ENCODE measurements around the gene GREB1L.
"Not testable (repeated sequence)": the region's sequence is repeated elsewhere in the genome, so short reads cannot be mapped to it uniquely, and the experiment has no call there.

The GREB1L gene

GRCh38 chr18:21311980-21312379 is 69.9 kb downstream of the GREB1L start:
- not testable (repeated sequence) for ATAC-seq, H3K9me3 Mint-ChIP-seq, H3K4me1 Mint-ChIP-seq, H3K36me3 Mint-ChIP-seq, H3K4me3 Mint-ChIP-seq, H3K27ac Mint-ChIP-seq, H3K27me3 Mint-ChIP-seq

DNA sequence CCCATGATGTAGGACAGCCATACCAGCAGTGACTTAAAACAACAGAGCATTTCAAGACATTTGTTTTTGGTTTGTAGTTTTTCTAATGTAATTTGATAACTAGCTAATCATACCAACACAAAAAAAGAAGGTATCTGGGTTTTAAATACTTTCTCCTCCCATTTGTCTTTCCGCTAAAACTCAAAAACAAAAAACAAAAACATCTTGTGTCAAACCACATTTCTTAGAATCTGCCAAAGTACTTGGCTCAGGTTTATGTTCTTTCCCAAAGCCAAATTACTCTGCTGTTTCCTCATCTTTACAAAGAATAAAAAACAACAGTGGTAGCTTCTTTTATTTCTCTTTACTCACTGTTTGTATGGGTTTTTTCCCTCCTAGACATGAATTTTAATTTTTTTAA is 71.5 kb downstream of the GREB1L start:
- no peaks in the 10 kb centered on the region for H3K27me3 Mint-ChIP-seq
- H3K36me3 Mint-ChIP-seq: no peaks in the 10 kb centered on the region
- H3K9me3 Mint-ChIP-seq: no peaks in the 10 kb centered on the region
- no peak overlapping the region for H3K27ac Mint-ChIP-seq
- H3K4me3 Mint-ChIP-seq: no peak overlapping the region
- no peaks in the 10 kb centered on the region for H3K4me1 Mint-ChIP-seq
- ATAC-seq: no peak

- Mint-ChIP-seq H3K36me3 (no peaks in the 10 kb centered on the region), H3K9me3 (no peaks in the 10 kb centered on the region), H3K4me3 (no peak overlapping the region), H3K27me3 (no peaks in the 10 kb centered on the region), H3K27ac (no peak overlapping the region), H3K4me1 (no peaks in the 10 kb centered on the region)
- ATAC-seq: no peak
These were observed 72.7 kb downstream of the GREB1L start for GRCh38 chr18:21314724-21315123.

DNA sequence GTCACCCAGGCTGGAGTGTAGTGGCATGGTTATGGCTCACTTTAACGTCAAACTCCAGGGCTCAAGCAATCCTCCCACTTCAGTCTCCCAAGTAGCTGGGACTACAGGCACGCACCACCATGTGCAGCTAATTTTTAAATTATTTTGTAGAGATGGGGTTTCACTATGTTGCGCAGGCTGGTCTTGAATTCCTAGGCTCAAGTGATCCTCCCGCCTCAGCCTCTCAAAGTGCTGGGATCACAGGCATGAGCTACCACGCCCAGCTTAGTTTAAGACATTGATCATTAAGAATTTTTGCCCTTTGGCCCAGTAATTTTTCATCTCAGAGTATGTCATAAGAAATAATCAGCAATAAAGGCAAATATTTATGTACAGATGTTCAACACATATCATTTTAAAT is 73.1 kb downstream of the GREB1L start:
- not testable (repeated sequence) for ATAC-seq, H3K27ac Mint-ChIP-seq, H3K36me3 Mint-ChIP-seq, H3K4me3 Mint-ChIP-seq, H3K9me3 Mint-ChIP-seq, H3K4me1 Mint-ChIP-seq, H3K27me3 Mint-ChIP-seq

GRCh38 chr18:21315741-21316197 is 73.7 kb downstream of the GREB1L start:
- H3K9me3 Mint-ChIP-seq: no peaks in the 10 kb centered on the region
- H3K4me1 Mint-ChIP-seq: no peaks in the 10 kb centered on the region
- no peak for ATAC-seq
- H3K36me3 Mint-ChIP-seq: no peaks in the 10 kb centered on the region
- H3K27ac Mint-ChIP-seq: no peak overlapping the region
- H3K4me3 Mint-ChIP-seq: no peak overlapping the region
- peaks cover 6% of the 10 kb centered on the region for H3K27me3 Mint-ChIP-seq

GRCh38 chr18:21316296-21316695 is 74.3 kb downstream of the GREB1L start:
- H3K4me1 Mint-ChIP-seq: no peaks in the 10 kb centered on the region
- H3K9me3 Mint-ChIP-seq: no peaks in the 10 kb centered on the region
- peaks cover 7% of the 10 kb centered on the region for H3K27me3 Mint-ChIP-seq
- no peaks in the 10 kb centered on the region for H3K36me3 Mint-ChIP-seq
- no peak for ATAC-seq
- no peak overlapping the region for H3K27ac Mint-ChIP-seq
- no peak overlapping the region for H3K4me3 Mint-ChIP-seq

DNA sequence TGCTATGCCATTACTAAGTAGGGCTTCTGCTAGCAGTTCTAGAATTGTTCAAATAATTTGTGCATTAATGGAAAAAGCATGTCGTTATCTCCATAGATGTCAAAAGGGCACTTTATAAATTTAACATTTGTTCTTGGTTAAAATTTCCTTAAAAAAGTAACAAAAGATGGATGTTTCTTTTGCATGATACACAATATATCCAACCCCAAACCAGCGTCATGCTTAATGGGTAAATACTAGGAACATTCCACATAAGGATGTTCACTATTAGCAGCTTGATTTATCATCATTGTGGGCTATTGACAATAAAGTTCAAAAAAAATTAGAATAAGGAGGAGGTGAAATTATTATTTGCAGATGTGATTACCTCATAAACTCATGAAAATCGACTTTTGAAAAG is 79.7 kb downstream of the GREB1L start:
- no peaks in the 10 kb centered on the region for H3K4me1 Mint-ChIP-seq
- H3K36me3 Mint-ChIP-seq: no peaks in the 10 kb centered on the region
- H3K27ac Mint-ChIP-seq: no peak overlapping the region
- no peak for ATAC-seq
- peaks cover 7% of the 10 kb centered on the region for H3K27me3 Mint-ChIP-seq
- H3K9me3 Mint-ChIP-seq: no peaks in the 10 kb centered on the region
- no peak overlapping the region for H3K4me3 Mint-ChIP-seq

DNA sequence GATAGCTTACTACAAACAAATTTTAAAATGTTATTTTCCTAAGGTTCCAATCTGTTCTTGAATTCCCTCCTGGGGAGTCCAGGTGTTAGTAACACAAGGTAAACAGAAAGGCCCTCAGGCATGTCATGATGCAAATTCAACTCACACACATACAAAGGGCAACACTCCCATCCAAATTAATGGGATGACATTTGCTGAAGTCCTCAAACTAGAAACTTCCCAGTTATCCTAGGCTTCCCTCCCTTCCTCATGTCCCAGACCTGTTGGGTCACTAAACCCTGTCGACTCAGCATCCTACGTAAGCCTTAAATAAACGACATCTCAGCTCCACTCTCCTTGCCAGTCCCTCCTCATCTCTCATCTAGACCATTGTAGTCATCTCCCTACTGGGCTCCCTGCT is 85.1 kb downstream of the GREB1L start:
- Mint-ChIP-seq H3K36me3 (no peaks in the 10 kb centered on the region), H3K27me3 (no peaks in the 10 kb centered on the region), H3K9me3 (no peaks in the 10 kb centered on the region), H3K27ac (no peak overlapping the region), H3K4me3 (no peak overlapping the region), H3K4me1 (no peaks in the 10 kb centered on the region)
- ATAC-seq: no peak

- Mint-ChIP-seq H3K27ac (no peak overlapping the region), H3K36me3 (no peaks in the 10 kb centered on the region), H3K4me3 (no peak overlapping the region), H3K4me1 (no peaks in the 10 kb centered on the region), H3K27me3 (no peaks in the 10 kb centered on the region), H3K9me3 (no peaks in the 10 kb centered on the region)
- no peak for ATAC-seq
These were observed 88.2 kb downstream of the GREB1L start for GRCh38 chr18:21330122-21330701.

DNA sequence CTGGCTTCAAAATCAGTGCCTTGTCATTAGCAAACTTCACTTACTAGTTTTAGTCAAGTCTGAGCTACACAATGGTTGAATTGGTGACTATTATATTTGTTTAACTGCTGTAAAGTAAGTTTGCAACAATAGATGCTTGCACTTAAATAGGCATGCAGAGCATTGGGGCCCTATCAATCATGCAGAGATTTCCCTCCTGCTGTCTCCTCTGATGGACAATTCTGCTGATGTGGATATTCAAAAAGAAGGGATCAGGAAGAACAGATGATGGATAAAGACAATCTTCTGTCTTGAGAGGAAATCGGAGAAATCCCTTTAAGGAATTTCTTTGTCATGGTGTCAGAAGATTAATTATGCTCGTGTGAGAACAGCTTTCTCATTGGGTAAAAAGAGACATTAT is 89.0 kb downstream of the GREB1L start:
- no peaks in the 10 kb centered on the region for H3K4me1 Mint-ChIP-seq
- no peak for ATAC-seq
- H3K4me3 Mint-ChIP-seq: no peak overlapping the region
- H3K36me3 Mint-ChIP-seq: no peaks in the 10 kb centered on the region
- H3K27ac Mint-ChIP-seq: no peak overlapping the region
- H3K9me3 Mint-ChIP-seq: no peaks in the 10 kb centered on the region
- H3K27me3 Mint-ChIP-seq: no peaks in the 10 kb centered on the region

GRCh38 chr18:21335927-21336488 is 94.0 kb downstream of the GREB1L start:
- Mint-ChIP-seq H3K27me3 (no peaks in the 10 kb centered on the region), H3K9me3 (no peaks in the 10 kb centered on the region), H3K36me3 (no peaks in the 10 kb centered on the region), H3K27ac (no peak overlapping the region), H3K4me3 (no peak overlapping the region), H3K4me1 (no peaks in the 10 kb centered on the region)
- no peak for ATAC-seq

DNA sequence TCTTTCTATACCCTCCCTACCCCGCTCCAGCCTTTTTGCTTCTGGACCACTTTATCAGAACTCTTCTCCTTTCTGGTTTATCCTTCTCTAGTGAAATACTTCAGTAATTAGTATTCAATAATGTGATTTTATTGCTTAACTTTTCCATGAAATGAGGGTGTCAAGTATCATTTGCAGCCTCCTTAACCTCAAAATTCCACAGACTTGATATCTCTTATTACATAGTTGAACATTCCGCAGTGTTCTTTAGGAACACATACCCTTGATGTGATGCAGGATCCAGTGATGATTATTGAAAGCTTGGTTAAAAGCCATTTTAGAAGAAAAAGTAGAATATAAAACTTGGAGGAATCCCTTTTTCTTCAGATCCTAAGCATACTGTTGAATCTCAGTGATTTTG is 94.8 kb downstream of the GREB1L start:
- Mint-ChIP-seq H3K9me3 (no peaks in the 10 kb centered on the region), H3K27me3 (no peaks in the 10 kb centered on the region), H3K36me3 (no peaks in the 10 kb centered on the region), H3K27ac (no peak overlapping the region), H3K4me3 (no peak overlapping the region), H3K4me1 (no peaks in the 10 kb centered on the region)
- no peak for ATAC-seq

DNA sequence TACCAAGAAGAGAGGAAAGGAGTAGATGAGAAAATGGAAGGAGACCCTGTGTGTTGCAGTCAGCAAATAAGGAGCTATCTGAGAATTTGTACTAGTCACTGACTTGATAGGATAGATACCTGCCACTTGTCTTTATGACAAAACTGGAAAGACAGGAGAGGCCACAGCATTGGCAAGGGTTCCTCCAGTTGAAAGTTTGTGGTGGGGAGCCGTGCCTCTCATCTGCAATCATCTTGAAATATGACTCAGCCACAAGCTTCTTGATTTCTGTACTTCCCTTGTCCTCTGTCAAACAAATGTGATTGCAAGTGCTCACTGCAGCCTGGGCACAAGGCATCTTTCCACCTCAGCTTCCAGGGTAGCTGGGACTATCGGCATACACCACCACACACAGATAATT is 99.1 kb downstream of the GREB1L start:
- H3K9me3 Mint-ChIP-seq: no peaks in the 10 kb centered on the region
- H3K27me3 Mint-ChIP-seq: no peaks in the 10 kb centered on the region
- H3K36me3 Mint-ChIP-seq: no peaks in the 10 kb centered on the region
- no peaks in the 10 kb centered on the region for H3K4me1 Mint-ChIP-seq
- ATAC-seq: no peak
- H3K27ac Mint-ChIP-seq: no peak overlapping the region
- no peak overlapping the region for H3K4me3 Mint-ChIP-seq

- Mint-ChIP-seq H3K4me1 (no peaks in the 10 kb centered on the region), H3K4me3 (no peak overlapping the region), H3K36me3 (no peaks in the 10 kb centered on the region), H3K27me3 (no peaks in the 10 kb centered on the region), H3K27ac (no peak overlapping the region), H3K9me3 (no peaks in the 10 kb centered on the region)
- ATAC-seq: no peak
These were observed 100.3 kb downstream of the GREB1L start for GRCh38 chr18:21342372-21342771.

- Mint-ChIP-seq H3K36me3 (no peaks in the 10 kb centered on the region), H3K4me3 (no peak overlapping the region), H3K9me3 (no peaks in the 10 kb centered on the region), H3K27ac (no peak overlapping the region), H3K4me1 (no peaks in the 10 kb centered on the region), H3K27me3 (no peaks in the 10 kb centered on the region)
- no peak for ATAC-seq
These were observed 102.8 kb downstream of the GREB1L start for GRCh38 chr18:21344860-21345259.

DNA sequence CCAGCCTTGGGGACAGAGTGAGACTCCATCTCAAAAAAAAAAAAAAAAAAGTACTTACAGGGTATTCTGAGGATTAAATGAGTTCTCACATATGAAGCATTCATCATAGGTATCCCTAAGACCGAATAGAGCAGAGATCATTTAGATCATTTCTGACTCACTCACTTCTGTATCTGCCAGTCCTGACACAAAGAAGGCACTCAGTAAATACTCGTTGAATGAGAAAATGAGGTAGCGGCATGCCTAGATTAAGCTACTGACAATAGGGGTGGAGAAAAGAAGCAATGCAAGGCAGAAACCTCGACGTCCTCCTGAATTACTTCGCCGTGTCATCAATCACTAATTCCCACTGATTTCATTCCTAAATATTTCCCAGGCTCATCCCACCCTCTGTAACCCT is 103.8 kb downstream of the GREB1L start:
- no peak overlapping the region for H3K4me3 Mint-ChIP-seq
- no peaks in the 10 kb centered on the region for H3K27me3 Mint-ChIP-seq
- no peaks in the 10 kb centered on the region for H3K9me3 Mint-ChIP-seq
- no peak overlapping the region for H3K27ac Mint-ChIP-seq
- H3K36me3 Mint-ChIP-seq: no peaks in the 10 kb centered on the region
- no peak for ATAC-seq
- no peaks in the 10 kb centered on the region for H3K4me1 Mint-ChIP-seq

DNA sequence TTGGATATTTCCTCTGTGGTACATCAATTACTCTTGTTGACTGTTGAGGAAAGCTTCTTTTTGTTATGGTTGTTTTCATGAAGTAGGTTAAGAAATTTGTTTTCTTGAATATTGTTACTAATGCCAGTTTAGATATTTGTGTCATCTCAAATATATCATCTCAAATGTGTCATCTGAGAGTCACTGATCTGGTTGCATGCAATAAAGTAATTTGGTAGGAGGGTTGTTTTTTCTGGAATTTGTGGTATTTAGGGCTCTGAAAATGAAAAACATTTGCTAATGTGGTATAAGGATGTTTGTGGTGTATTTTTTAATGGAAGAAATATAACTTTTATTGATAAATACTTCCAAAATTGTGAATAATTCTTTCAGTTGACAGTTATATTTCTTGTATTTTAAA is 117.7 kb downstream of the GREB1L start:
- H3K36me3 Mint-ChIP-seq: no peaks in the 10 kb centered on the region
- H3K4me3 Mint-ChIP-seq: no peak overlapping the region
- no peak overlapping the region for H3K27ac Mint-ChIP-seq
- peaks cover 7% of the 10 kb centered on the region for H3K27me3 Mint-ChIP-seq
- no peaks in the 10 kb centered on the region for H3K4me1 Mint-ChIP-seq
- H3K9me3 Mint-ChIP-seq: no peaks in the 10 kb centered on the region
- no peak for ATAC-seq

All from stimulated activated memory B cell treated with anti-CD40 and anti-IgM and Interleukin-4, amounts not matched to agents 10 μg/mL and 1 μg/mL and 100 μg/mL, for 72 hours (primary cell).